Esophagus mucosa (tissue), 1 donor: Measurements from ENCODE around the gene ISCU. TPM values are rescaled to one million over a fixed set of nuclear protein-coding genes. Genes with fewer than 3 reads are reported as not detected.
"Not testable (repeated sequence)": the region's sequence is repeated elsewhere in the genome, so short reads cannot be mapped to it uniquely, and the experiment has no call there.

Experiments used
- ATAC-seq: fragments of 200-7000 bp; cut with Tn5 transposase; one replicate; pipeline ENCODE4 v1.9.1; 2020
- total RNA-seq: library from RNA; stranded (reverse); gene quantifications from one replicate; pipeline ENCODE4 v1.2.4, GENCODE V29; 2023
- donor health status: DM: yes; HTN: yes; CAD: no.

Gene ISCU
- total RNA-seq, 1 donor from 2014 or later: 51.2 TPM

DNA sequence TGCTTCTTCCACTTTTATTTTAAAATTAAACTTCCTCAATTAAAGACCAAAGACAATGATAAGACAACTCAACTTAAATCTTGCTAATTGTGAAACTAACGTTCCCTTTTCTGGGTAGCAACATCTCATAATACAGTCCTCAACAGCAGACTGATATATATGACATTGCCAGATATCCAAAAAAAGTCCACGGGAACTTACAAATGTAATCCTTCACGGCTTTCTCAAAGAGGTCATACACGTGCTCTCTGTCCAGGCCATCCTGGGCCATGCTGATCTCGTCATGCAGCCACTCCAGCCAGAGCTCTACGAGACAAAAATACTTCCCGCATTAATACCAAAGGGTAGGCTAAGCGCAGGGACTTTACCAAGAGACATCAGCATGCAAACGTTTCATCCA is 14.7 kb upstream of the ISCU start:
- no peak for ATAC-seq

- no peak for ATAC-seq
Measured at GRCh38 chr12:108548954-108549521, 13.4 kb upstream of the ISCU start.

DNA sequence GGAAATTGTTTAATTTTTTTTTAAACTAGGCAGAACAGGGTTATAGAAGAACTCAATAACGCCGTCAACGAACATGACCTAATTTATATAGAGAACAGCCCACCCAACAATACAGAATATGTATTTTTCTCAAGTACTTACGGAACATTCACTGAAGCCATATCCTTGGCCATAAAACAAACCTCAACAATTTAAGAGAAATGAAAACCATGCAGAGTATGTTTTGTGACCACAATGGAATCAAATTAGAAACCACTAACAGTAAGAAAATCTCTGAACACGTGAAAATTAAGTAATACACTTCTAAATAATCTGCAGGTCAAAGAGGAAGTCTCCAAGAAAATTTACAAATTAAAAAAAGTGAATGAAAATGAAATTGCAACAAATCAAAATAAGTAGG is 10.9 kb upstream of the ISCU start:
- ATAC-seq: no peak

- no peak for ATAC-seq
Measured at GRCh38 chr12:108553799-108554198, 8.6 kb upstream of the ISCU start.

- ATAC-seq: not testable (repeated sequence)
Measured at GRCh38 chr12:108555383-108555782, 7.0 kb upstream of the ISCU start.

GRCh38 chr12:108559007-108559655 is 3.3 kb upstream of the ISCU start:
- no peak for ATAC-seq

DNA sequence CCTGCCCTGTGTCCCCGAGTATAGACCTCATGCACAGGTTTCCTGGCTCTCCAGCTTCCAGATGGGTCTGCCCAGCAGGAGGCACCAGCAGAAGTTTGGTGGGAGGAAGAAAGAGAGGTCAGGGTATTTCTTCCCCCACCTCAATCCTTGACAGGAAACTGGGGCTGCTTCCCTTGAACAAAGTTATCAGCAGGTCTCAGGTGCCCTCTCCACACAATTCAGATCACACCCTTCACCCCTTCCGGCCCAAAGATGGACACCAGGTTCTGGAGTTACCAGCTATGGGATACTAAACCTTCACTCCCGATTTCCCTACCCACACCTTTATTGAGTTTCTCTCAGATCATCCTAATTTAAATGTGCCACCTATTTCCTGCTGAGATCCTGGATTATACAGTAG is 2.6 kb upstream of the ISCU start:
- no peak for ATAC-seq

GRCh38 chr12:108560321-108560721 is 2.1 kb upstream of the ISCU start:
- ATAC-seq: no peak

DNA sequence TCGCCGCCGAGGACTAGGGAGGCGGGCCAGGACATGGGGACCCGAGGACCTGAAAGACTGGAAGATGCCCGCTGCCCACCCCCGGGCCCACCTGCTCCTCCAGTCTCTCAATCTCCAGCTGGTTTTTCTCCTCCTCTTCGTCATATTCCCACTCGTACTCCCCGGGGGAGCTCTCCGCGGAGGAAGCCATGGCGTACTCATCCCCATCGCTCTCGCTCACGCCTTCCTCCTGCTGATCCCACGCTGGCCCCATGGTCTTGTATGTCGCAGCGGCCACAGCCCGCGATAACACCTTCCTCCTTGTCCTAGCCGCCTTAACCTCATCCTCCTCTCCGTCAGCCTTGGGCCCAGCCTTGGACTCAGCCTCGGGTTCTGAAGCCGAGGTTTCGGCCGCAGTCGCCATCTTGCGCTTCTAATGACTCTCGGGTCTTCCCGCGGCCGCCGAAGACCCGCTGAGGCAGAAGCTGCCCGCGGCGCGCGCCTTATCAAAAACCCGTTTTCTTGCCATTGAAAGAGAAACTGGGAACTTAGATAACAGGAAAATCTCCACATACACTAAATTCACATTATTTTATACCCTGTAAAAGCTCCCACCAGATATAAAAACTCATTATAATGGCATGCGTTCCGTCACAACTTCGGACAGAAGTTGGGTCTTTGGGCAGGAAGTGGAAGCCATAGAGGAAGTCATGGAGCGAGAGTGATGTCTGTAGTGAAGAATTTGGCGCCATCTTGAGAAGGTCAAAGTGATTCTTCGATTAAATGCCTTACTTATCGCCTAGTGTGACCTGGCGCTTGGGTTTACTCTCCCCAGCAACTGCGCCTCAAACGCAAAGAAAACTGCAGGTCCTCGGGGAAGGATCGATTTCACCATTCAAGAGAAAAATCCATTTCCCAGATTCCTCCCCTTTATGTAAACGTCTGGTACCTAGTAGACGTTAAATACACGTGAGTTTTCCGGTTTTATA is 1.4 kb upstream of the ISCU start, which contains the start of gene SART3:
Gene SART3 (minus strand): TSS at position 422 of the 968 bp plus-strand sequence. CDS start 19 bp downstream, at position 403.
- peak; percentile 42 for ATAC-seq

DNA sequence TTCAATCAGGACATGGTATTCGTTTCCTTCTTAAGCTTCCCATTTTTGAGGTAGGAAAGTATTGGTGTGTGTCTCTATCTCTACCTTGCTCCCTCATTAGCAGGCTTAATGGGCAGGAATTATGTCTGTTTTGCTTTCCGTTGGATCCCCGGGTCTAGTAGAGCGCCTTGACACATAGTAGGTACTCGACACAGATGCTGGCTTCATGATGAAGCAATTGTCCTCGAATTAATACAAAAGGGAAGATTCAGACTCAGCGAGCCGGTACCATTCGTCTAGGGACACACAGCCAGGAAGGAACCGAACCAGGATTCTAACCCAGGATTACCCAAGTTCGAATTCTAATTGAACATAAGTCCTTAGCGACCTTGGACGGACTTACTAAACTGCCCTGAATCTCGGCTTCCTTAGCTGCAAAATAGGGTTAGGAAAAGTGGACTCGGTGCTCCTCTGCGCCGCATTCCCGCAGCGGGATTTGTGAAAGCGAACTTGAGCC is 496 bp upstream of the ISCU start:
- ATAC-seq: no peak

DNA sequence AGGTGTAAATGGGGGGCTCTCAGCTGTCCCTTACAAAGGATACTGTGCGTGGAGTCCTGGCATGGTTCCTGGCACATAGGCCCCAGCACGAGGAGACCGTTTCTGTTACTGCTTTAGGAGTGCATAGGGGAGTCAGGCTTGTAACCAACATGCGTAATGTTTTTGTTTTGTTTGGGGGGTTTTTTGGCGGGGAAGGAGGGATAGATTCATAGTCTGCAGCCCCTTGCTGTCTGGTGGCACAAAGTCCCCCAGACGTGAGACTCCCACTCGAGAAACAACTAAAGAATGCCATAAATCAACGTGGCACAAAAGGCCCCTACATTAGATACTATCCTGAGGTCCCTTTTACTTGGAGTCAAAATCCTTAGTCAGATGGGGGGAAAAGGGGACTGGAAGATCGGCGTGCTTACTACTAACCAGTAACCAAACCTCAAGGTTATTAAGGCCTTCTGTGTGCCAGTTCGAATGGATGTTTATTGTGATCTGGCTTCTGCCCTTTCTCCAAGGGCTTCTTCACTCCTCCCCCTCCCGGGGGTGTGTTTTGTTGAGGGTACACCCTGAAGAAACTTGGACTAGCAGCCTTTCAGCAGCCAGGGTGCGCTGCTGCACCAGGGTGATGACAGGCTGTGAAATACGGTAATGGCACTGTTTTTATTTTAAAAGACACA is 874 bp downstream of the ISCU start:
- ATAC-seq: peak; percentile 60

DNA sequence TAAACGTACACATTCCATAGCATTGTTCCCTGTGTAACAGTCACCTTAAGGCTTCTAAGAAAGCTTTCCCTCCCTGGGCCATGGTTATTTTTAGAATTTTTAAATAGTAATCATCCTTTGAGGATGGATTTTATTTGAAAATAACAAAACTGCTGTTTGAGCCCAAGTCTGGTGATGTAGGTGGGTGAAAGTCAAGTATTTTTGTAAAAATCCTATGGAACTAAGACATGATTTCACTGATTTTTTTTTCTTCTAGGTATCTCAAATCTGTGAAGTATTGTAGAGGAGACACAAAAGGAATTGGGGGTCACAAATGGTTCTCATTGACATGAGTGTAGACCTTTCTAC is 1.4 kb downstream of the ISCU start:
- no peak for ATAC-seq

GRCh38 chr12:108564724-108565123 is 2.3 kb downstream of the ISCU start:
- no peak for ATAC-seq

DNA sequence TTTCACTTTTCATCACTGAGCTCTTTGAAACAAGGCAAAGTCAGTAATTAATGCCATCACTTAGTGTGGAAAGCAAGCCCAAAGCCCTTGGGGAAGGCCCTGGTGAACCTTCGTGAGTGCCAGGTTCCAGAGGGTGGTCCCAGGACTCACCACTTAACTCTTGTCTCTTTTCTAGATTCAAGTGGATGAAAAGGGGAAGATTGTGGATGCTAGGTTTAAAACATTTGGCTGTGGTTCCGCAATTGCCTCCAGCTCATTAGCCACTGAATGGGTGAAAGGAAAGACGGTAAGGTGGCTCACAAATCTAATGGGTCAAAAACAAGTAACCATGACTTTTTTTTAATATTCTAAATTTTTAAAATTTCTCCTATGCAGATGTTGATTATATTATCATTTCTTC is 2.8 kb downstream of the ISCU start:
- no peak for ATAC-seq

DNA sequence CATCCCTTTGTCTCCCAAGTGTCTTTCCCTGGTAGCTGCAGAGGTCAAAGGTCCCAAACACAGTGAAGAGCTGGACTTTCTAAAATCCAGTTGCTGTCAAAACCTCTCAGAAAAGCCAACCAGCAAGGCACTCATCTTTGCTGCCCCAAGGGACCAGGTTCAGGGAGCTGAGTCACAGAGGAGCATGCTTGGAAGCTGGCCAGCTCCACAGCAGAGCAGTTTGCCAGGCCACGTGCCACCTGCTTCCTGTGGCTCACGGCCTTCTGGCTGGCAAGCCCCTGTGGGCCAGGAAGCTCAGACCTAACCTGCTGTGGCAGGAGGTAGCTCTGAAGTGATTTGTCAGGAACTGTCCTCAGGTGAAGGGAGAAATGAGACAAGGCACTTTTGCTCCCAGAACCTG is 3.6 kb downstream of the ISCU start:
- ATAC-seq: peak; percentile 19

DNA sequence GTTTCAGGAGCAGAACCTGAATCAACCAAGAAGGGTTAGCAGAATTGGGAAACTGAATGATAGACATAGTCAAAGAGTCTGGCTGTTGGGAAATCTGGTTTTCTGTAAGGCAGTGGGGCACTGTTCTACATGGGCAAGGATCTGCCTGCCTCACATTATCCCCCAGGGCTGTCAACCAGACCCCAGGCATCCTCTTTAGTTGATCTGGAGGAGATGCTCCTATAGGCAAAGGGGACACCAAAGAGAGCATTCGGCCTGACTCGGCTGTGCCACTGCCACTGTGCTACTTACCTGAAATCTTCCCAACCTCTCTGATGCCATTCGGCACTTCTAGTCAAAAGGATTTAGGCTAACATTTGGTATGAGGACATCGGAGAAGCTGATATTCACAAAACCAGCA is 4.1 kb downstream of the ISCU start:
- ATAC-seq: no peak

- ATAC-seq: no peak
Measured at GRCh38 chr12:108567406-108568337, 5.3 kb downstream of the ISCU start.

DNA sequence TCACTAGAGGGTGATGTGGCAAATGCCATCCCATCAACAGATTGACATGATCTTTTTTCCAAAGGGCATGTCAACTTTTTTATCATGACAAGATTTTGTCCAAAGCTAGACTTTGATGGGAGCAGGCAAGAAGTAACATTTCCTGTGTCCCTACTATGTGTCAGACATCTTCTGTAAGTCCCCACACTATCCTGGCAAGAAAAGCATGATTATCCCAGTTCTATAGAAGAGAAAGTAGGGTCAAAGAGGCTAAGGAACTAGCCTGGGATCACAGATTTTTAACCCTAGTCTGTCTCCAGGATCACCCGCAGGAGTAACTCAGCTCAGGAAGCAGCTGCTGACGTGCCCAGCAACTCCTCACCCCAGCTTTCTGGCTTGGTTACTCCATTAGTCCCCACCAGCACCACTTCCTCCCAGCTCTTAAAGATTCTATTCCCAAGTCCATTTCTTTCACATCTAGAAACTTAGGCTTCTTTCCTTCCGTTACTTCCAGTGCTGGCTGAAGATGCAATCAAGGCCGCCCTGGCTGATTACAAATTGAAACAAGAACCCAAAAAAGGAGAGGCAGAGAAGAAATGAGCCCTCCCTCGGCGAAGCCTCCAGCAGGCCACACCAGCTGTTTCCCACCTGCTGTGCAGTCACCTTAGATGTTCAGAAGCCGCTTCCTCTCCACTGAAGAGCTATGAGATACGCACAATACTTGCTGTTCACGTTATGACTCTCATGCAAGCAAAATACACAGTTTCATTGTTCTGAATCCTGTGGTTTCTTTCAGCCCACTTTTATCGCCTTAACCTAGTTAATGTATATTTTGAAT is 6.2 kb downstream of the ISCU start:
- ATAC-seq: no peak

DNA sequence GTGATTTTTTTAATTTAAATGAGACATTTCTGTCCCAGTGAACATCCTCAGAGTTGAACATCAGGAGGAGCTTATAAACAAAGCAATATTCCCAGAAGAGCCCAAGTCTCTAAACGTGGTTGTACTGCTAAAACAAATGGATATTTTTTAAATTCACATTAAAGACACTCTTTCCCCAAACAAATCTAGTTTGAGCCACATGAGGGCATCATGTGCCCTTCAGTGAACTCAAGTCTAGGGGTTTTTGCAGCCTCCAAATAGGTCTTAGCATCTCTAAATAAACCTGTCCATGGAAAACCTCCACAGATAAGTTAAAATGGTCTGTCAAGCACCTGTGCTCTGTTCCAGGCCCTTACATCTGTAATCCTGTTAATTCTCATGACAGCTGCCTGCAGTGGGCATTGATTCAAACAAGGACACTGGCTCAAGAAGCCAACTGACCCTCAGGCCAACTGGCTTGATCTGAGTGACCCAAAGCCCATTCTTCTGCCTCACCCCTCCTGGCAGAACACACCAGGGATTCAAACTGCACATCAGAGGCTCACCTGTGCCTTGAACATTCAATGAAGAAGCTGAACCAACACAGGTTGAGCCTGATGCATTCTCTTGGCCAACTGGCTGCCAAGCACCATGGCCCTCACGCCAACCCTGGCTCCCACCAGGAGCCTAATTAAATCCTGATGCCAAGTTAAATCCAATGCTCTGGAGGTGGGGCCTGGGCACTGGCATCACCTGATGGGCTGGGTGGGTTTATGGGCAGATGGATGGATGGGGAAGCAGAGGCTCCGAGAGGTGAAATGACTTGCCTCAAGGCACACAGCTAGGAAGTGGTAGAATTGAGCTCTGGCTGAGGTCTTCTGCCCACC is 8.6 kb downstream of the ISCU start:
- ATAC-seq: no peak
